ENCODE measurements around the gene MAPKAP1. TPM values are rescaled to one million over a fixed set of nuclear protein-coding genes. Genes with fewer than 3 reads are reported as not detected.
A peak's percentile ranks its signal among the peaks of the same experiment; 100 is the strongest.

The MAPKAP1 gene
- total RNA-seq, 2 experiments from 2014 or later, result 47.2 to 48.0 TPM

- DNase-seq, result peak; percentile 31
- ChIA-PET POLR2A (interaction anchor here (0.9 to 1.8 kb wide), 6 partner anchors 9 to 280 kb away, joined by 3 to 15 read pairs (median 4); partner anchors contain the start of gene MAPKAP1), CTCF (interaction anchor here (0.8 to 1.5 kb wide), 6 partner anchors 9 to 186 kb away, joined by 3 to 4 read pairs (median 4); partner anchors contain the start of gene MAPKAP1)
- peaks cover 39% of the 10 kb centered on the region for H3K4me1 Mint-ChIP-seq
- H3K9me3 Mint-ChIP-seq, result no peaks in the 10 kb centered on the region
- no peaks in the 10 kb centered on the region for H3K27me3 Mint-ChIP-seq
- peak overlapping the region; percentile 89 for H3K27ac Mint-ChIP-seq
- peaks cover 16% of the 10 kb centered on the region for H3K36me3 Mint-ChIP-seq (ENCODE audit: low read depth)
- H3K4me3 Mint-ChIP-seq, result peak overlapping the region; percentile 36
These were observed 185.3 kb downstream of the MAPKAP1 start for GRCh38 chr9:125521462-125522327.

- no peaks in the 10 kb centered on the region for H3K9me3 Mint-ChIP-seq
- H3K4me3 Mint-ChIP-seq, result no peak overlapping the region
- no peak overlapping the region for H3K27ac Mint-ChIP-seq
- ChIA-PET POLR2A (interaction anchor here (0.6 kb wide), 1 partner anchor 268 kb away, joined by 3 read pairs; no protein-coding TSS in a partner anchor), CTCF (no interaction called here)
- H3K36me3 Mint-ChIP-seq (ENCODE audit: low read depth), result peaks cover 16% of the 10 kb centered on the region
- H3K27me3 Mint-ChIP-seq, result no peaks in the 10 kb centered on the region
- peaks cover 33% of the 10 kb centered on the region for H3K4me1 Mint-ChIP-seq
- no peak for DNase-seq
These were observed 187.3 kb downstream of the MAPKAP1 start for GRCh38 chr9:125519734-125520133.

GRCh38 chr9:125517577-125517976 lies 189.4 kb downstream of the MAPKAP1 start:
- CTCF ChIA-PET, result interaction anchor here (1.3 kb wide), 1 partner anchor 12 kb away, joined by 5 read pairs; no protein-coding TSS in a partner anchor
- POLR2A ChIA-PET, result no interaction called here
- Mint-ChIP-seq H3K27me3 (no peaks in the 10 kb centered on the region), H3K9me3 (no peaks in the 10 kb centered on the region), H3K27ac (no peak overlapping the region), H3K4me1 (peaks cover 35% of the 10 kb centered on the region), H3K36me3 (ENCODE audit: low read depth) (peaks cover 6% of the 10 kb centered on the region), H3K4me3 (no peak overlapping the region)
- no peak for DNase-seq

GRCh38 chr9:125515983-125516940 lies 190.7 kb downstream of the MAPKAP1 start:
- ChIA-PET POLR2A (no interaction called here), CTCF (no interaction called here)
- Mint-ChIP-seq H3K4me3 (no peak overlapping the region), H3K36me3 (ENCODE audit: low read depth) (peaks cover 3% of the 10 kb centered on the region), H3K27me3 (no peaks in the 10 kb centered on the region), H3K9me3 (no peaks in the 10 kb centered on the region), H3K4me1 (peaks cover 22% of the 10 kb centered on the region), H3K27ac (no peak overlapping the region)
- DNase-seq, result no peak

GRCh38 chr9:125515281-125515680 lies 191.7 kb downstream of the MAPKAP1 start:
- H3K27me3 Mint-ChIP-seq, result no peaks in the 10 kb centered on the region
- no peaks in the 10 kb centered on the region for H3K9me3 Mint-ChIP-seq
- H3K4me1 Mint-ChIP-seq, result peaks cover 15% of the 10 kb centered on the region
- DNase-seq, result no peak
- CTCF ChIA-PET, result no interaction called here
- no peak overlapping the region for H3K4me3 Mint-ChIP-seq
- peaks cover under 1% of the 10 kb centered on the region for H3K36me3 Mint-ChIP-seq (ENCODE audit: low read depth)
- no peak overlapping the region for H3K27ac Mint-ChIP-seq
- POLR2A ChIA-PET, result no interaction called here

GRCh38 chr9:125514468-125514867 lies 192.5 kb downstream of the MAPKAP1 start:
- Mint-ChIP-seq H3K4me3 (no peak overlapping the region), H3K36me3 (ENCODE audit: low read depth) (no peaks in the 10 kb centered on the region), H3K4me1 (peaks cover 15% of the 10 kb centered on the region), H3K9me3 (no peaks in the 10 kb centered on the region), H3K27ac (peak overlapping the region; percentile 17), H3K27me3 (no peaks in the 10 kb centered on the region)
- ChIA-PET CTCF (interaction anchor here (2.3 kb wide), 1 partner anchor 107 kb away, joined by 11 read pairs; no protein-coding TSS in a partner anchor), POLR2A (interaction anchor here (0.6 to 0.9 kb wide), 2 partner anchors 15 to 23 kb away, joined by 3 to 4 read pairs; no protein-coding TSS in a partner anchor)
- no peak for DNase-seq

- Mint-ChIP-seq H3K4me1 (peaks cover 15% of the 10 kb centered on the region), H3K36me3 (ENCODE audit: low read depth) (no peaks in the 10 kb centered on the region), H3K27ac (peak overlapping the region; percentile 40), H3K27me3 (no peaks in the 10 kb centered on the region), H3K9me3 (no peaks in the 10 kb centered on the region), H3K4me3 (peak overlapping the region; percentile 26)
- DNase-seq, result peak; percentile 40
- ChIA-PET CTCF (interaction anchor here (0.8 to 2.3 kb wide), 3 partner anchors 8 to 106 kb away, joined by 3 to 11 read pairs (median 3); no protein-coding TSS in a partner anchor), POLR2A (interaction anchor here (0.9 to 2.3 kb wide), 2 partner anchors 8 to 16 kb away, joined by 3 to 6 read pairs; no protein-coding TSS in a partner anchor)
These were observed 193.2 kb downstream of the MAPKAP1 start for GRCh38 chr9:125513668-125514413.

GRCh38 chr9:125513303-125513667 lies 193.7 kb downstream of the MAPKAP1 start:
- Mint-ChIP-seq H3K27me3 (no peaks in the 10 kb centered on the region), H3K4me3 (peak overlapping the region; percentile 2), H3K27ac (peak overlapping the region; percentile 40), H3K9me3 (no peaks in the 10 kb centered on the region), H3K36me3 (ENCODE audit: low read depth) (no peaks in the 10 kb centered on the region), H3K4me1 (peaks cover 15% of the 10 kb centered on the region)
- no peak for DNase-seq
- ChIA-PET POLR2A (interaction anchor here (2.3 kb wide), 1 partner anchor 8 kb away, joined by 6 read pairs; no protein-coding TSS in a partner anchor), CTCF (interaction anchor here (0.8 to 2.3 kb wide), 3 partner anchors 9 to 106 kb away, joined by 3 to 11 read pairs (median 3); no protein-coding TSS in a partner anchor)

GRCh38 chr9:125511789-125512660 lies 195.0 kb downstream of the MAPKAP1 start:
- no peaks in the 10 kb centered on the region for H3K27me3 Mint-ChIP-seq
- H3K36me3 Mint-ChIP-seq (ENCODE audit: low read depth), result no peaks in the 10 kb centered on the region
- ChIA-PET CTCF (no interaction called here), POLR2A (interaction anchor here (2.3 kb wide), 1 partner anchor 10 kb away, joined by 6 read pairs; no protein-coding TSS in a partner anchor)
- H3K9me3 Mint-ChIP-seq, result no peaks in the 10 kb centered on the region
- no peak overlapping the region for H3K4me3 Mint-ChIP-seq
- peaks cover 15% of the 10 kb centered on the region for H3K4me1 Mint-ChIP-seq
- no peak for DNase-seq
- no peak overlapping the region for H3K27ac Mint-ChIP-seq

GRCh38 chr9:125510980-125511379 lies 196.0 kb downstream of the MAPKAP1 start:
- DNase-seq, result no peak
- H3K36me3 Mint-ChIP-seq (ENCODE audit: low read depth), result no peaks in the 10 kb centered on the region
- ChIA-PET CTCF (no interaction called here), POLR2A (no interaction called here)
- H3K4me3 Mint-ChIP-seq, result no peak overlapping the region
- H3K4me1 Mint-ChIP-seq, result peaks cover 15% of the 10 kb centered on the region
- no peaks in the 10 kb centered on the region for H3K27me3 Mint-ChIP-seq
- no peak overlapping the region for H3K27ac Mint-ChIP-seq
- H3K9me3 Mint-ChIP-seq, result no peaks in the 10 kb centered on the region

GRCh38 chr9:125509476-125509875 lies 197.5 kb downstream of the MAPKAP1 start:
- DNase-seq, result no peak
- Mint-ChIP-seq H3K4me1 (peaks cover 19% of the 10 kb centered on the region), H3K36me3 (ENCODE audit: low read depth) (peaks cover 8% of the 10 kb centered on the region), H3K9me3 (no peaks in the 10 kb centered on the region), H3K4me3 (no peak overlapping the region), H3K27me3 (no peaks in the 10 kb centered on the region), H3K27ac (no peak overlapping the region)
- ChIA-PET CTCF (no interaction called here), POLR2A (no interaction called here)

Data from activated CD4-positive, alpha-beta memory T cell treated with anti-CD3 and anti-CD28 coated beads, Interleukin-2, amount 10 ng/mL, durations not matched to agents 7 days and 5 days (primary cell).